ENCODE data around the gene LINS1.

Gene LINS1

GRCh38 chr15:100526027-100526481 is 75.9 kb downstream of the LINS1 start:
- H3K36me3 ChIP-seq: no peaks in the 10 kb centered on the region
- no peak overlapping the region for H3K27ac ChIP-seq
- H3K4me1 ChIP-seq (ENCODE audit: control insufficient read depth in 1 of 2, insufficient read depth in 1 of 2, low read depth in 1 of 2, low read length in 1 of 2): peaks cover 19 to 31% of the 10 kb centered on the region in 2 experiments
- H3K4me3 ChIP-seq (ENCODE audit: low read depth in 1 of 2, low read length in 1 of 2): no peak overlapping the region
- no peaks in the 10 kb centered on the region for H3K27me3 ChIP-seq
- TF ChIP-seq CTCF (IDR thresholded peaks at IDR 0.05): no peak
- H3K9me3 ChIP-seq: no peaks in the 10 kb centered on the region

- no peak for TF ChIP-seq CTCF (IDR thresholded peaks at IDR 0.05)
- Histone ChIP-seq H3K4me1 (ENCODE audit: control insufficient read depth in 1 of 2, insufficient read depth in 1 of 2, low read depth in 1 of 2, low read length in 1 of 2) (peaks cover 22 to 31% of the 10 kb centered on the region in 2 experiments), H3K27ac (no peak overlapping the region), H3K9me3 (no peaks in the 10 kb centered on the region), H3K4me3 (ENCODE audit: low read depth in 1 of 2, low read length in 1 of 2) (no peak overlapping the region), H3K36me3 (no peaks in the 10 kb centered on the region), H3K27me3 (no peaks in the 10 kb centered on the region)
These were observed 76.5 kb downstream of the LINS1 start for GRCh38 chr15:100525436-100525835.

- Histone ChIP-seq H3K27me3 (no peaks in the 10 kb centered on the region), H3K36me3 (no peaks in the 10 kb centered on the region), H3K27ac (no peak overlapping the region), H3K4me3 (ENCODE audit: low read depth in 1 of 2, low read length in 1 of 2) (no peak overlapping the region), H3K4me1 (ENCODE audit: control insufficient read depth in 1 of 2, insufficient read depth in 1 of 2, low read depth in 1 of 2, low read length in 1 of 2) (peaks cover 33 to 38% of the 10 kb centered on the region in 2 experiments), H3K9me3 (no peaks in the 10 kb centered on the region)
- no peak for TF ChIP-seq CTCF (IDR thresholded peaks at IDR 0.05)
These were observed 77.7 kb downstream of the LINS1 start for GRCh38 chr15:100524326-100524725.

- Histone ChIP-seq H3K4me3 (ENCODE audit: low read depth in 1 of 2, low read length in 1 of 2) (no peak overlapping the region), H3K9me3 (no peaks in the 10 kb centered on the region), H3K36me3 (no peaks in the 10 kb centered on the region), H3K27ac (peak overlapping the region; percentile 89), H3K4me1 (ENCODE audit: control insufficient read depth in 1 of 2, insufficient read depth in 1 of 2, low read depth in 1 of 2, low read length in 1 of 2) (peaks cover 57 to 62% of the 10 kb centered on the region in 2 experiments), H3K27me3 (no peaks in the 10 kb centered on the region)
- TF ChIP-seq CTCF (IDR thresholded peaks at IDR 0.05): no peak
These were observed 80.1 kb downstream of the LINS1 start for GRCh38 chr15:100521907-100522306.

GRCh38 chr15:100520132-100520921 is 81.7 kb downstream of the LINS1 start:
- H3K4me1 ChIP-seq (ENCODE audit: control insufficient read depth in 1 of 2, insufficient read depth in 1 of 2, low read depth in 1 of 2, low read length in 1 of 2): peaks cover 62 to 78% of the 10 kb centered on the region in 2 experiments
- no peak for TF ChIP-seq CTCF (IDR thresholded peaks at IDR 0.05)
- H3K27me3 ChIP-seq: no peaks in the 10 kb centered on the region
- H3K4me3 ChIP-seq (ENCODE audit: low read depth in 1 of 2, low read length in 1 of 2): peak overlapping the region; percentile 43 to 60
- no peaks in the 10 kb centered on the region for H3K36me3 ChIP-seq
- H3K9me3 ChIP-seq: no peaks in the 10 kb centered on the region
- H3K27ac ChIP-seq: peak overlapping the region; percentile 89

Measured in neutrophil (primary cell).